GM23338 (cell line): ENCODE results near the gene TBL1XR1. TPM values are rescaled to one million over a fixed set of nuclear protein-coding genes. Genes with fewer than 3 reads are reported as not detected.
A peak's percentile ranks its signal among the peaks of the same experiment; 100 is the strongest.

Experiments used
- ATAC-seq: fragments of 200-7000 bp; cut with Tn5 transposase; 3 replicates; pipeline ENCODE4 v1.9.1; 2020
- DNase-seq: peaks from one replicate; pipeline ENCODE4 v3.0.0-alpha.2; 2015; ENCODE audit warnings: low spot score
- H2AFZ ChIP-seq: fragments of 200-600 bp; sonication (generic); 2 replicates; pipeline ENCODE4 v1.8.0; 2016; ENCODE audit warnings: antibody characterized with exemption, mild to moderate bottlenecking, moderate library complexity
- H3F3A ChIP-seq: fragments of 200-600 bp; sonication (generic); replicated peaks from 2 replicates; pipeline ENCODE4 v1.8.0; 2017; ENCODE audit warnings: antibody characterized with exemption, mixed run types, low read depth
- H3K27ac ChIP-seq: fragments of 200-600 bp; sonication (generic); 2 replicates; pipeline ENCODE4 v1.6.1; 2016; ENCODE audit warnings: low read depth
- H3K27me3 ChIP-seq: fragments of 200-600 bp; sonication (generic); 2 replicates; pipeline ENCODE4 v1.8.0; 2016; ENCODE audit warnings: mild to moderate bottlenecking, mixed run types, moderate library complexity; ENCODE audit not compliant: insufficient read depth
- H3K36me3 ChIP-seq: fragments of 200-600 bp; sonication (generic); 2 replicates; pipeline ENCODE4 v1.8.0; 2016; ENCODE audit warnings: mild to moderate bottlenecking; ENCODE audit not compliant: insufficient read depth
- H3K4me1 ChIP-seq: fragments of 200-600 bp; sonication (generic); 2 replicates; pipeline ENCODE4 v1.8.0; 2016; ENCODE audit warnings: mild to moderate bottlenecking, moderate library complexity; ENCODE audit not compliant: insufficient read depth
- H3K4me2 ChIP-seq: fragments of 200-600 bp; sonication (generic); 2 replicates; pipeline ENCODE4 v1.7.1; 2017; ENCODE audit warnings: mixed run types
- H3K4me3 ChIP-seq: fragments of 200-600 bp; sonication (generic); 2 replicates; pipeline ENCODE4 v1.6.1; 2016; ENCODE audit warnings: mixed run types
- H3K79me2 ChIP-seq: fragments of 200-600 bp; sonication (generic); replicated peaks from 2 replicates; pipeline ENCODE4 v1.8.0; 2017; ENCODE audit warnings: mild to moderate bottlenecking; ENCODE audit not compliant: insufficient read depth
- H3K9me2 ChIP-seq: fragments of 200-600 bp; sonication (generic); 2 replicates; pipeline ENCODE4 v1.8.0; 2017; ENCODE audit not compliant: insufficient read depth
- H4K20me1 ChIP-seq: fragments of 200-600 bp; sonication (generic); replicated peaks from 2 replicates; pipeline ENCODE4 v1.8.0; 2017; ENCODE audit warnings: mild to moderate bottlenecking; ENCODE audit not compliant: insufficient read depth
- H3K27ac Mint-ChIP-seq: 2 replicates; pipeline ENCODE4 v1.8.0; 2020; ENCODE audit warnings: inconsistent platforms, mild to moderate bottlenecking, moderate library complexity, mixed read lengths
- H3K27me3 Mint-ChIP-seq: 3 replicates; pipeline ENCODE4 v1.8.0; 2022; ENCODE audit warnings: low read depth, mild to moderate bottlenecking, moderate library complexity, mixed read lengths, inconsistent platforms; ENCODE audit not compliant: insufficient read depth, poor library complexity
- H3K36me3 Mint-ChIP-seq: 3 replicates; pipeline ENCODE4 v1.8.0; 2021; ENCODE audit warnings: low read depth, mild to moderate bottlenecking, inconsistent platforms, moderate library complexity, mixed read lengths
- H3K4me1 Mint-ChIP-seq: 3 replicates; pipeline ENCODE4 v1.8.0; 2020; ENCODE audit warnings: mild to moderate bottlenecking, inconsistent platforms, mixed read lengths
- H3K4me3 Mint-ChIP-seq: 3 replicates; pipeline ENCODE4 v1.8.0; 2021; ENCODE audit warnings: moderate library complexity, mild to moderate bottlenecking, inconsistent platforms, mixed read lengths
- H3K9me3 Mint-ChIP-seq: 3 replicates; pipeline ENCODE4 v1.8.0; 2020; ENCODE audit warnings: moderate library complexity, mild to moderate bottlenecking, inconsistent platforms, mixed read lengths
- CREB1 ChIP-seq: fragments of 250-450 bp; sonication (Bioruptor Pico); IDR thresholded peaks from 2 replicates; pipeline ENCODE4 v1.5.0; 2020; ENCODE audit warnings: low read depth, mild to moderate bottlenecking, moderate library complexity
- CTCF ChIP-seq, 2 experiments: fragments of 200-600 bp in 1 of 2; sonication (generic) in 1 of 2; conservative IDR thresholded peaks; 2 replicates each; pipeline versions ENCODE4 v1.5.1 to v1.6.1; 2016 to 2017; ENCODE audit warnings: antibody characterized with exemption in 2 of 2, low read depth in 2 of 2, mild to moderate bottlenecking in 2 of 2, moderate library complexity in 1 of 2
- ETS1 ChIP-seq: IDR thresholded peaks from 2 replicates; pipeline ENCODE4 v1.6.1; 2016; ENCODE audit warnings: antibody characterized with exemption
- EZH2 ChIP-seq: fragments of 200-600 bp; sonication (generic); IDR thresholded peaks from one replicate; pipeline ENCODE4 v1.8.0; 2017; ENCODE audit warnings: antibody characterized with exemption, mild to moderate bottlenecking, low read depth; ENCODE audit not compliant: unreplicated experiment
- EZH2phosphoT487 ChIP-seq: fragments of 200-600 bp; sonication (generic); IDR thresholded peaks from one replicate; pipeline ENCODE4 v1.8.1; 2018; ENCODE audit warnings: antibody characterized with exemption; ENCODE audit not compliant: unreplicated experiment
- JUNB ChIP-seq: IDR thresholded peaks from one replicate; pipeline ENCODE4 v1.6.1; 2016; ENCODE audit warnings: antibody characterized with exemption; ENCODE audit not compliant: unreplicated experiment
- NANOG ChIP-seq: IDR thresholded peaks from 2 replicates; pipeline ENCODE4 v1.6.1; 2016; ENCODE audit warnings: antibody characterized with exemption, borderline replicate concordance
- STAT1 ChIP-seq: IDR thresholded peaks from one replicate; pipeline ENCODE4 v1.6.1; 2016; ENCODE audit warnings: antibody characterized with exemption; ENCODE audit not compliant: unreplicated experiment
- ZNF114 ChIP-seq: fragments of 250-450 bp; sonication (Bioruptor Pico); IDR thresholded peaks from 2 replicates; pipeline ENCODE4 v1.5.0; 2020; ENCODE audit warnings: mild to moderate bottlenecking, moderate library complexity
- ZNF331 ChIP-seq: fragments of 250-450 bp; sonication (Bioruptor Pico); IDR thresholded peaks from 2 replicates; pipeline ENCODE4 v1.5.0; 2020; ENCODE audit warnings: low read depth, mild to moderate bottlenecking, moderate library complexity
- ZNF462 ChIP-seq: fragments of 250-450 bp; sonication (Bioruptor Pico); IDR thresholded peaks from 2 replicates; pipeline ENCODE4 v1.5.0; 2020; ENCODE audit warnings: mild to moderate bottlenecking, moderate library complexity
- polyA plus RNA-seq: library from polyadenylated mRNA; unstranded; fragments of >200 nt; fragmentation: Nextera tagmentation; extraction: Ambion mirVana; gene quantifications from 2 replicates; pipeline ENCODE4 v1.2.1, GENCODE V29; 2016
- total RNA-seq: library from RNA; depleted of rRNA; stranded (reverse); fragments of >200 nt; shearing (Covaris generic); gene quantifications from 2 replicates; pipeline ENCODE4 v1.2.3, GENCODE V29; 2014

TBL1XR1 gene
- total and polyA plus RNA-seq, 2 experiments from 2014 or later: 49.6 to 122 TPM

- no peaks in the 10 kb centered on the region for H3K9me2 ChIP-seq
- no peak overlapping the region for H2AFZ ChIP-seq
- no peaks in the 10 kb centered on the region for H3K27me3 ChIP-seq
- Mint-ChIP-seq H3K36me3 (peaks cover 4% of the 10 kb centered on the region; the same call in 2 of the 3 replicates), H3K27ac (0 out of 2 replicates have a peak overlapping the region, but pooled peaks have one; percentile 20), H3K27me3 (peaks cover 1% of the 10 kb centered on the region), H3K4me3 (peak overlapping the region; percentile 28; the same call in 1 of the 3 replicates), H3K9me3 (no peaks in the 10 kb centered on the region), H3K4me1 (peaks cover 63% of the 10 kb centered on the region)
- peaks cover 100% of the 10 kb centered on the region for H3K79me2 ChIP-seq
- no peak for TF ChIP-seq ETS1
- no peak for TF ChIP-seq EZH2phosphoT487
- no peak for TF ChIP-seq ZNF331 (CRISPR knock-in tag)
- no peak for TF ChIP-seq JUNB
- TF ChIP-seq EZH2: no peak
- TF ChIP-seq NANOG: no peak
- peaks cover 62% of the 10 kb centered on the region for H3K4me1 ChIP-seq
- no peak overlapping the region for H3K27ac ChIP-seq
- H3K4me2 ChIP-seq: peak overlapping the region; percentile 26
- DNase-seq (no peak), ATAC-seq (no peak)
- peaks cover 69% of the 10 kb centered on the region for H4K20me1 ChIP-seq
- H3K4me3 ChIP-seq: peak overlapping the region; percentile 7; the same call in 1 of the 2 replicates
- H3F3A ChIP-seq: no peaks in the 10 kb centered on the region
- H3K36me3 ChIP-seq: no peaks in the 10 kb centered on the region
Measured at GRCh38 chr3:177154733-177155132, 42.5 kb downstream of the TBL1XR1 start.

GRCh38 chr3:177150970-177151627 lies 46.2 kb downstream of the TBL1XR1 start:
- DNase-seq (no peak), ATAC-seq (no peak)
- Histone ChIP-seq H3K4me2 (no peak overlapping the region), H3K4me1 (peaks cover 72% of the 10 kb centered on the region), H3K79me2 (peaks cover 100% of the 10 kb centered on the region), H3F3A (no peaks in the 10 kb centered on the region), H3K9me2 (no peaks in the 10 kb centered on the region), H3K4me3 (no peak overlapping the region), H3K27me3 (no peaks in the 10 kb centered on the region), H3K36me3 (no peaks in the 10 kb centered on the region), H4K20me1 (peaks cover 82% of the 10 kb centered on the region), H2AFZ (no peak overlapping the region), H3K27ac (no peak overlapping the region)
- H3K27ac Mint-ChIP-seq: 0 out of 2 replicates have a peak overlapping the region, but pooled peaks have one; percentile 49
- no peaks in the 10 kb centered on the region for H3K9me3 Mint-ChIP-seq
- H3K27me3 Mint-ChIP-seq: peaks cover 4% of the 10 kb centered on the region
- TF ChIP-seq JUNB: no peak
- no peak for TF ChIP-seq ZNF114
- no peak for TF ChIP-seq CTCF (conservative IDR thresholded peaks at IDR 0.05; ENCODE audit: low read depth in 2 of 2)
- no peak for TF ChIP-seq ZNF331 (CRISPR knock-in tag)
- no peak for TF ChIP-seq ZNF462 (CRISPR knock-in tag)
- TF ChIP-seq CREB1: no peak
- TF ChIP-seq EZH2: no peak
- no peak for TF ChIP-seq EZH2phosphoT487
- TF ChIP-seq NANOG: no peak
- TF ChIP-seq STAT1: no peak
- peaks cover 55% of the 10 kb centered on the region for H3K4me1 Mint-ChIP-seq
- H3K36me3 Mint-ChIP-seq: no peaks in the 10 kb centered on the region
- H3K4me3 Mint-ChIP-seq: no peak overlapping the region
